H9 (cell line): Measurements from ENCODE around the gene F13B. TPM values are rescaled to one million over a fixed set of nuclear protein-coding genes. Genes with fewer than 3 reads are reported as not detected.

Experiments used
- DNase-seq: peaks from one replicate; pipeline ENCODE4 v3.0.0-alpha.2; 2017
- H2AFZ ChIP-seq: one replicate; pipeline ENCODE4 v1.6.1; 2013; ENCODE audit warnings: mild to moderate bottlenecking, low read length, control low read depth, moderate library complexity
- H2AK5ac ChIP-seq: 2 replicates; pipeline ENCODE4 v1.6.1; 2013; ENCODE audit warnings: low read length, control low read depth, mixed read lengths; ENCODE audit not compliant: insufficient read length
- H2BK120ac ChIP-seq: one replicate; pipeline ENCODE4 v1.6.1; 2013; ENCODE audit warnings: low read depth, mild to moderate bottlenecking, low read length, control low read depth, inconsistent platforms; ENCODE audit not compliant: poor library complexity, severe bottlenecking
- H2BK12ac ChIP-seq: 2 replicates; pipeline ENCODE4 v1.6.1; 2013; ENCODE audit warnings: low read length, control low read depth, mixed read lengths, low read depth; ENCODE audit not compliant: insufficient read length
- H2BK15ac ChIP-seq: 2 replicates; pipeline ENCODE4 v1.6.1; 2013; ENCODE audit warnings: low read depth, low read length, control low read depth
- H2BK20ac ChIP-seq: one replicate; pipeline ENCODE4 v1.6.1; 2013; ENCODE audit warnings: low read depth, mild to moderate bottlenecking, low read length, control low read depth, inconsistent platforms; ENCODE audit not compliant: poor library complexity, severe bottlenecking
- H2BK5ac ChIP-seq: 2 replicates; pipeline ENCODE4 v1.6.1; 2013; ENCODE audit warnings: low read length, control low read depth, mixed read lengths; ENCODE audit not compliant: insufficient read length
- H3K14ac ChIP-seq: 2 replicates; pipeline ENCODE4 v1.6.1; 2013; ENCODE audit warnings: low read length, control low read depth; ENCODE audit not compliant: insufficient read depth
- H3K18ac ChIP-seq: 2 replicates; pipeline ENCODE4 v1.6.1; 2013; ENCODE audit warnings: low read depth, mild to moderate bottlenecking, mixed read lengths, low read length, control low read depth; ENCODE audit not compliant: insufficient read length
- H3K23ac ChIP-seq: 2 replicates; pipeline ENCODE4 v1.6.1; 2013; ENCODE audit warnings: low read length, control low read depth, mixed read lengths, low read depth; ENCODE audit not compliant: insufficient read length
- H3K23me2 ChIP-seq: 2 replicates; pipeline ENCODE4 v1.6.1; 2013; ENCODE audit warnings: low read depth, mild to moderate bottlenecking, mixed read lengths, low read length, control low read depth; ENCODE audit not compliant: insufficient read length, poor library complexity, severe bottlenecking
- H3K27ac ChIP-seq: 2 replicates; pipeline ENCODE4 v1.5.1; 2013; ENCODE audit warnings: low read length, control low read depth, mixed read lengths, low read depth; ENCODE audit not compliant: insufficient read length
- H3K27me3 ChIP-seq: 2 replicates; pipeline ENCODE4 v1.6.1; 2013; ENCODE audit warnings: low read length, control low read depth, inconsistent platforms; ENCODE audit not compliant: insufficient read depth
- H3K4ac ChIP-seq: 2 replicates; pipeline ENCODE4 v1.6.1; 2013; ENCODE audit warnings: low read depth, mild to moderate bottlenecking, control low read depth, inconsistent platforms, low read length, moderate library complexity
- H3K4me1 ChIP-seq: 2 replicates; pipeline ENCODE4 v1.6.1; 2013; ENCODE audit warnings: low read length, control low read depth, inconsistent platforms; ENCODE audit not compliant: insufficient read depth
- H3K4me2 ChIP-seq: 2 replicates; pipeline ENCODE4 v1.6.1; 2013; ENCODE audit warnings: low read length, control low read depth, mixed read lengths; ENCODE audit not compliant: insufficient read length, insufficient read depth
- H3K56ac ChIP-seq: 2 replicates; pipeline ENCODE4 v1.6.1; 2013; ENCODE audit warnings: low read depth, mild to moderate bottlenecking, mixed read lengths, low read length, control low read depth; ENCODE audit not compliant: insufficient read length
- H3K79me1 ChIP-seq: 2 replicates; pipeline ENCODE4 v1.6.1; 2013; ENCODE audit warnings: low read depth, mild to moderate bottlenecking, moderate library complexity, low read length, control low read depth, inconsistent platforms; ENCODE audit not compliant: insufficient read depth, poor library complexity, severe bottlenecking
- H3K79me2 ChIP-seq: 2 replicates; pipeline ENCODE4 v1.6.1; 2013; ENCODE audit warnings: low read length, control low read depth, inconsistent platforms; ENCODE audit not compliant: insufficient read depth
- H3K9ac ChIP-seq: 2 replicates; pipeline ENCODE4 v1.6.1; 2013; ENCODE audit warnings: low read length, control low read depth, mixed read lengths; ENCODE audit not compliant: insufficient read length; ENCODE audit errors: extremely low read depth
- H3K9me3 ChIP-seq: one replicate; pipeline ENCODE4 v1.6.1; 2013; ENCODE audit warnings: low read depth, low read length, inconsistent platforms; ENCODE audit not compliant: control insufficient read depth
- H3T11ph ChIP-seq: one replicate; pipeline ENCODE4 v1.6.1; 2013; ENCODE audit warnings: mild to moderate bottlenecking, low read length, control low read depth, inconsistent platforms
- H4K20me1 ChIP-seq: one replicate; pipeline ENCODE4 v1.6.1; 2013; ENCODE audit not compliant: control insufficient read depth, insufficient read length, insufficient read depth
- H4K5ac ChIP-seq: 2 replicates; pipeline ENCODE4 v1.6.1; 2013; ENCODE audit warnings: low read depth, mild to moderate bottlenecking, mixed read lengths, low read length, control low read depth; ENCODE audit not compliant: insufficient read length
- H4K8ac ChIP-seq: replicated peaks from 2 replicates; pipeline ENCODE4 v1.6.1; 2013; ENCODE audit warnings: low read length, control low read depth, mixed read lengths, low read depth; ENCODE audit not compliant: insufficient read length
- H4K91ac ChIP-seq: 2 replicates; pipeline ENCODE4 v1.6.1; 2013; ENCODE audit warnings: low read depth, mild to moderate bottlenecking, moderate library complexity, mixed read lengths, low read length, control low read depth; ENCODE audit not compliant: insufficient read length
- H3K27ac Mint-ChIP-seq, 3 experiments: 2 replicates in 2 of 3; 3 replicates in 1 of 3; pipeline ENCODE4 v1.8.0; 2020 to 2021; ENCODE audit warnings: mixed read lengths in 3 of 3, mild to moderate bottlenecking in 1 of 3, moderate library complexity in 1 of 3
- H3K27me3 Mint-ChIP-seq: 2 replicates; pipeline ENCODE4 v1.8.0; 2021; ENCODE audit warnings: low read depth, mild to moderate bottlenecking, moderate library complexity, mixed read lengths
- H3K36me3 Mint-ChIP-seq, 3 experiments: 2 replicates in 2 of 3; 3 replicates in 1 of 3; pipeline ENCODE4 v1.8.0; 2020 to 2021; ENCODE audit warnings: low read depth in 3 of 3, mixed read lengths in 3 of 3; ENCODE audit not compliant: insufficient read depth in 1 of 3
- H3K4me1 Mint-ChIP-seq, 2 experiments: 2 replicates each; pipeline ENCODE4 v1.8.0; 2020; ENCODE audit warnings: mixed read lengths in 2 of 2
- H3K4me3 Mint-ChIP-seq, 2 experiments: 2 replicates in 1 of 2; 3 replicates in 1 of 2; pipeline ENCODE4 v1.8.0; 2020 to 2021; ENCODE audit warnings: mild to moderate bottlenecking in 2 of 2, mixed read lengths in 2 of 2, moderate library complexity in 1 of 2
- H3K9me3 Mint-ChIP-seq, 2 experiments: 2 replicates in 1 of 2; 3 replicates in 1 of 2; pipeline ENCODE4 v1.8.0; 2020; ENCODE audit warnings: mild to moderate bottlenecking in 2 of 2, mixed read lengths in 2 of 2, moderate library complexity in 1 of 2
- WGBS: extraction: QIAGEN DNeasy Blood & Tissue Kit; methylation state at CpG from one replicate; pipeline ENCODE4 v1.1.7; 2013; ENCODE audit warnings: missing lambda C conversion rate, low lambda C conversion rate, mixed read lengths; ENCODE audit not compliant: insufficient read length; ENCODE audit errors: extremely low coverage; 5-methylcytosine and 5-hydroxymethylcytosine counted together
- total RNA-seq: library from RNA; stranded (reverse); gene quantifications from 2 replicates; pipeline ENCODE4 v1.2.1, GENCODE V29; 2021
- TF ChIP-seq, protein P1 (sequence below): fragments of 200-600 bp; sonication (generic); conservative IDR thresholded peaks from 3 replicates; pipeline ENCODE4 v1.8.0; 2021; ENCODE audit warnings: antibody characterized with exemption, mild to moderate bottlenecking

Gene F13B
- total RNA-seq, 1 experiment from 2014 or later, result not detected

GRCh38 chr1:197001828-197002227, 65.2 kb downstream of the F13B start:
- H3K27me3 Mint-ChIP-seq, result no peaks in the 10 kb centered on the region
- Histone ChIP-seq H3K18ac (no peak overlapping the region), H3K9me3 (no peaks in the 10 kb centered on the region), H3K27ac (no peak overlapping the region), H3K4me2 (no peak overlapping the region), H2AK5ac (no peak overlapping the region), H3K27me3 (no peaks in the 10 kb centered on the region), H2BK12ac (no peak overlapping the region), H2AFZ (no peak overlapping the region), H4K20me1 (no peaks in the 10 kb centered on the region), H4K8ac (no peak overlapping the region), H3K9ac (no peak overlapping the region), H4K91ac (no peak overlapping the region), H3T11ph (no peak overlapping the region), H2BK5ac (no peak overlapping the region), H3K14ac (no peak overlapping the region), H3K23ac (no peak overlapping the region), H2BK15ac (no peak overlapping the region), H4K5ac (no peak overlapping the region), H3K23me2 (no peaks in the 10 kb centered on the region), H3K79me2 (no peaks in the 10 kb centered on the region), H2BK20ac (no peak overlapping the region), H2BK120ac (no peak overlapping the region), H3K79me1 (no peaks in the 10 kb centered on the region), H3K4me1 (no peaks in the 10 kb centered on the region), H3K4ac (no peak overlapping the region), H3K56ac (no peak overlapping the region)
- no peak overlapping the region for H3K4me3 Mint-ChIP-seq
- no peaks in the 10 kb centered on the region; a peak in 1 of 7 replicates for H3K36me3 Mint-ChIP-seq
- H3K9me3 Mint-ChIP-seq, result no peaks in the 10 kb centered on the region; a peak in 1 of 5 replicates
- no peak overlapping the region for H3K27ac Mint-ChIP-seq
- TF ChIP-seq, protein P1, sequence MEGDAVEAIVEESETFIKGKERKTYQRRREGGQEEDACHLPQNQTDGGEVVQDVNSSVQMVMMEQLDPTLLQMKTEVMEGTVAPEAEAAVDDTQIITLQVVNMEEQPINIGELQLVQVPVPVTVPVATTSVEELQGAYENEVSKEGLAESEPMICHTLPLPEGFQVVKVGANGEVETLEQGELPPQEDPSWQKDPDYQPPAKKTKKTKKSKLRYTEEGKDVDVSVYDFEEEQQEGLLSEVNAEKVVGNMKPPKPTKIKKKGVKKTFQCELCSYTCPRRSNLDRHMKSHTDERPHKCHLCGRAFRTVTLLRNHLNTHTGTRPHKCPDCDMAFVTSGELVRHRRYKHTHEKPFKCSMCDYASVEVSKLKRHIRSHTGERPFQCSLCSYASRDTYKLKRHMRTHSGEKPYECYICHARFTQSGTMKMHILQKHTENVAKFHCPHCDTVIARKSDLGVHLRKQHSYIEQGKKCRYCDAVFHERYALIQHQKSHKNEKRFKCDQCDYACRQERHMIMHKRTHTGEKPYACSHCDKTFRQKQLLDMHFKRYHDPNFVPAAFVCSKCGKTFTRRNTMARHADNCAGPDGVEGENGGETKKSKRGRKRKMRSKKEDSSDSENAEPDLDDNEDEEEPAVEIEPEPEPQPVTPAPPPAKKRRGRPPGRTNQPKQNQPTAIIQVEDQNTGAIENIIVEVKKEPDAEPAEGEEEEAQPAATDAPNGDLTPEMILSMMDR, result no peak
- DNase-seq, result no peak
- WGBS, result no CpG with 5 or more reads among the region's 2 CpGs
- no peaks in the 10 kb centered on the region for H3K4me1 Mint-ChIP-seq
